ENCODE measurements around the gene GNPNAT1. TPM values are rescaled to one million over a fixed set of nuclear protein-coding genes. Genes with fewer than 3 reads are reported as not detected.

Gene GNPNAT1
- total RNA-seq, 1 experiment from 2014 or later, result 44.5 TPM

DNA sequence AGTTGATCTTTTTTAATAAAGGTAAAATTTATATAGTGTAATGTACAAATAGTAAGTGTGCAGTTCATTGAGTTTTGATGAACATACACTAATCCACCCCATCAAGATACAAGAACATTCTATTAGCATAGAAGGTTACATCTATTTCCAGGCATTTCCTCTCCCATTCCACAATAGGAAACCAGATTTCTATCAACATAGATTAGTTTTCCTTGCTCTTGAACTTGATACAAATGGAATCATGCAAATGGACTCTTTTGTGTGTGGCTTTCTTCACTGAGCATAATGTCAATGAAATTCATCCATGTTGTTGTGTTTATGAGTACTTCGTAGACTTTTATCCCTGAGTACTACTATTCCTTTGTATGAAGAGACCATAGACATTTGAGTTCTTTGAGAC lies 50.7 kb downstream of the GNPNAT1 start:
- no peak overlapping the region for H2AFZ ChIP-seq (ENCODE audit: low read length)
- H3K79me2 ChIP-seq (ENCODE audit: low read length), result peaks cover 69% of the 10 kb centered on the region
- ChIA-PET POLR2A (ENCODE audit: unreplicated experiment) (no interaction called here), CTCF (no interaction called here)
- H3K27me3 ChIP-seq (ENCODE audit: low read length), result no peaks in the 10 kb centered on the region
- H3K9me3 ChIP-seq (ENCODE audit: low read length), result no peaks in the 10 kb centered on the region
- H3K9ac ChIP-seq (ENCODE audit: low read length), result no peak overlapping the region
- TF ChIP-seq EZH2 (IDR thresholded peaks at IDR 0.05; ENCODE audit: low read length, unreplicated experiment), result no peak
- TF ChIP-seq CTCF (conservative IDR thresholded peaks at IDR 0.05; ENCODE audit: low read depth, low read length), result no peak
- TF ChIP-seq EZH2phosphoT487 (IDR thresholded peaks at IDR 0.05; ENCODE audit: borderline replicate concordance, low read length), result no peak
- 0 out of 2 replicates have a peak, but pooled peaks cover 5% of the 10 kb centered on the region for H3K36me3 ChIP-seq (ENCODE audit: low read depth, low read length)
- no peak overlapping the region for H3K4me3 ChIP-seq (ENCODE audit: low read length)
- no peaks in the 10 kb centered on the region for H4K20me1 ChIP-seq (ENCODE audit: low read length)
- ATAC-seq, result no peak
- no TSS peak for BruUV-seq (replicated peaks)
- no peak overlapping the region for H3K4me2 ChIP-seq (ENCODE audit: low read length)
- intact Hi-C loops (cut with micrococcal nuclease), result no loop called here
- no peaks in the 10 kb centered on the region for H3F3A ChIP-seq (ENCODE audit: low read length, unreplicated experiment)
- DNase-seq, result no peak
- H3K4me1 ChIP-seq (ENCODE audit: insufficient read depth, low read length), result peaks cover 12% of the 10 kb centered on the region
- no peaks in the 10 kb centered on the region for H3K9me2 ChIP-seq (replicated peaks; ENCODE audit: low read length)
- no peak overlapping the region for H3K27ac ChIP-seq (ENCODE audit: low read length)

DNA sequence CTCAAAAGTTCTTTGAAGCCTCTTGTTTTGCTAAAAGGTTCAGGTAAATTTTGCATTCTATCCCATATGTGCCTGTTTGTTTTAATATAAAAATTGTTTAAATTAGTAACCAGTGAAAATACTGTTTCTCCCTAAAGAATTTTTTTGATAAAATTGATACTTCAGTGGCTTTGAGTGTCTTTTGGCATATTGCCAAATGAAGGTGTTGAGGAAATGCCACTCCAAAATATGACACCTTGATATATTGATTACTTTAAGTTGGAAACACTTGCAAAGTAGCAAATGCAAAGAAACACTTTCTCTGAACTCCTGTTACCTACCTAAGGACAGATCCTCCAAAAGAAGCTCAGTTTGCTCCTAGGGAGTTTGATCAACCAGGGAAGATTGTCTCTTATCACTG lies 53.0 kb downstream of the GNPNAT1 start:
- Histone ChIP-seq H3K27me3 (ENCODE audit: low read length) (no peaks in the 10 kb centered on the region), H3K9ac (ENCODE audit: low read length) (no peak overlapping the region), H4K20me1 (ENCODE audit: low read length) (no peaks in the 10 kb centered on the region), H3K4me3 (ENCODE audit: low read length) (no peak overlapping the region), H3F3A (ENCODE audit: low read length, unreplicated experiment) (no peaks in the 10 kb centered on the region), H3K9me3 (ENCODE audit: low read length) (no peaks in the 10 kb centered on the region), H3K79me2 (ENCODE audit: low read length) (peaks cover 76% of the 10 kb centered on the region), H3K36me3 (ENCODE audit: low read depth, low read length) (no peaks in the 10 kb centered on the region), H3K27ac (ENCODE audit: low read length) (no peak overlapping the region), H3K4me2 (ENCODE audit: low read length) (no peak overlapping the region), H3K4me1 (ENCODE audit: insufficient read depth, low read length) (peaks cover 12% of the 10 kb centered on the region), H3K9me2 (replicated peaks; ENCODE audit: low read length) (no peaks in the 10 kb centered on the region), H2AFZ (ENCODE audit: low read length) (no peak overlapping the region)
- BruUV-seq (replicated peaks), result no TSS peak
- TF ChIP-seq EZH2phosphoT487 (IDR thresholded peaks at IDR 0.05; ENCODE audit: borderline replicate concordance, low read length) (no peak), CTCF (conservative IDR thresholded peaks at IDR 0.05; ENCODE audit: low read depth, low read length) (no peak), EZH2 (IDR thresholded peaks at IDR 0.05; ENCODE audit: low read length, unreplicated experiment) (no peak)
- POLR2A ChIA-PET (ENCODE audit: unreplicated experiment), result no interaction called here
- DNase-seq (no peak), ATAC-seq (no peak)
- intact Hi-C loops (cut with micrococcal nuclease), result no loop called here
- CTCF ChIA-PET, result interaction anchor here (0.6 kb wide), 1 partner anchor 9 kb away, joined by 6 read pairs; the partner anchor contains the start of gene STYX

DNA sequence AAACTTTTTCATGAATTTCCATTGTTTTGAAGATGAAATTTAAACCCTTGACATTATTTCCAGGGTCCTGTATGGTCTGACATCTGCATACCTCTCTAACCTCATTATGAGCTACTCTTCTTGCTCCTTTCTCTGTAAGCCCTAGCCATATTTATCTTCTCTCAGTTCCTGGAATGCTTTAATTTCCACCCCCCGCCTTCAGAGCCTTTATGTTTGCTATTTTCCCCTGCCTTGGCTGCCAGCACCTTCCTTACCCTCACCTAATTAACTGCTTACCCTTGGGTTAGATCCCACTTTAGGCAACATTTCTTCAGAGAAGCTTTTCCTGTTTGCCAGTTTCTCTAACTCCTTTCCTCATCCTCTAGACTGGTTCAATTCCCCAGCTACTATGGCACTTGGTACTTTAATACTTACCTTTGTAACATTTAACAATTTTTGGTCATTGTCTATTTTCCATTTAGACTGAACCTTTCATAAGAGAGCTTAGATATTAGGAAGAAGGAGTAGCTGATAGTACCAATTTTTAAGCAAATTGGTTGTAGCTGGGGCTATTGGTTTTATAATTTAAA lies 55.4 kb downstream of the GNPNAT1 start:
- H3K4me1 ChIP-seq (ENCODE audit: insufficient read depth, low read length), result no peaks in the 10 kb centered on the region
- H3K9me3 ChIP-seq (ENCODE audit: low read length), result no peaks in the 10 kb centered on the region
- no peak for TF ChIP-seq EZH2phosphoT487 (IDR thresholded peaks at IDR 0.05; ENCODE audit: borderline replicate concordance, low read length)
- TF ChIP-seq EZH2 (IDR thresholded peaks at IDR 0.05; ENCODE audit: low read length, unreplicated experiment), result no peak
- no peak for TF ChIP-seq CTCF (conservative IDR thresholded peaks at IDR 0.05; ENCODE audit: low read depth, low read length)
- no peak overlapping the region for H3K27ac ChIP-seq (ENCODE audit: low read length)
- no peaks in the 10 kb centered on the region for H3K27me3 ChIP-seq (ENCODE audit: low read length)
- ChIA-PET CTCF (no interaction called here), POLR2A (ENCODE audit: unreplicated experiment) (no interaction called here)
- DNase-seq (no peak), ATAC-seq (no peak)
- no peaks in the 10 kb centered on the region for H3F3A ChIP-seq (ENCODE audit: low read length, unreplicated experiment)
- H3K79me2 ChIP-seq (ENCODE audit: low read length), result peaks cover 80% of the 10 kb centered on the region
- no TSS peak for BruUV-seq (replicated peaks)
- no peaks in the 10 kb centered on the region for H4K20me1 ChIP-seq (ENCODE audit: low read length)
- no peak overlapping the region for H3K4me3 ChIP-seq (ENCODE audit: low read length)
- intact Hi-C loops (cut with micrococcal nuclease), result no loop called here
- H3K9ac ChIP-seq (ENCODE audit: low read length), result no peak overlapping the region
- no peaks in the 10 kb centered on the region for H3K9me2 ChIP-seq (replicated peaks; ENCODE audit: low read length)
- no peaks in the 10 kb centered on the region for H3K36me3 ChIP-seq (ENCODE audit: low read depth, low read length)
- H3K4me2 ChIP-seq (ENCODE audit: low read length), result no peak overlapping the region
- H2AFZ ChIP-seq (ENCODE audit: low read length), result no peak overlapping the region

Measured in PC-3 (cell line).